H9 (cell line): ENCODE data around the gene IQSEC2. TPM values are rescaled to one million over a fixed set of nuclear protein-coding genes. Genes with fewer than 3 reads are reported as not detected.

ENCODE experiments used
- DNase-seq: peaks from one replicate; pipeline ENCODE4 v3.0.0-alpha.2; 2017
- H2AFZ ChIP-seq: one replicate; pipeline ENCODE4 v1.6.1; 2013; ENCODE audit warnings: mild to moderate bottlenecking, low read length, control low read depth, moderate library complexity
- H2AK5ac ChIP-seq: 2 replicates; pipeline ENCODE4 v1.6.1; 2013; ENCODE audit warnings: low read length, control low read depth, mixed read lengths; ENCODE audit not compliant: insufficient read length
- H2BK120ac ChIP-seq: one replicate; pipeline ENCODE4 v1.6.1; 2013; ENCODE audit warnings: low read depth, mild to moderate bottlenecking, low read length, control low read depth, inconsistent platforms; ENCODE audit not compliant: poor library complexity, severe bottlenecking
- H2BK12ac ChIP-seq: 2 replicates; pipeline ENCODE4 v1.6.1; 2013; ENCODE audit warnings: low read length, control low read depth, mixed read lengths, low read depth; ENCODE audit not compliant: insufficient read length
- H2BK15ac ChIP-seq: 2 replicates; pipeline ENCODE4 v1.6.1; 2013; ENCODE audit warnings: low read depth, low read length, control low read depth
- H2BK20ac ChIP-seq: one replicate; pipeline ENCODE4 v1.6.1; 2013; ENCODE audit warnings: low read depth, mild to moderate bottlenecking, low read length, control low read depth, inconsistent platforms; ENCODE audit not compliant: poor library complexity, severe bottlenecking
- H2BK5ac ChIP-seq: 2 replicates; pipeline ENCODE4 v1.6.1; 2013; ENCODE audit warnings: low read length, control low read depth, mixed read lengths; ENCODE audit not compliant: insufficient read length
- H3K14ac ChIP-seq: 2 replicates; pipeline ENCODE4 v1.6.1; 2013; ENCODE audit warnings: low read length, control low read depth; ENCODE audit not compliant: insufficient read depth
- H3K18ac ChIP-seq: 2 replicates; pipeline ENCODE4 v1.6.1; 2013; ENCODE audit warnings: low read depth, mild to moderate bottlenecking, mixed read lengths, low read length, control low read depth; ENCODE audit not compliant: insufficient read length
- H3K23ac ChIP-seq: 2 replicates; pipeline ENCODE4 v1.6.1; 2013; ENCODE audit warnings: low read length, control low read depth, mixed read lengths, low read depth; ENCODE audit not compliant: insufficient read length
- H3K23me2 ChIP-seq: 2 replicates; pipeline ENCODE4 v1.6.1; 2013; ENCODE audit warnings: low read depth, mild to moderate bottlenecking, mixed read lengths, low read length, control low read depth; ENCODE audit not compliant: insufficient read length, poor library complexity, severe bottlenecking
- H3K27ac ChIP-seq: 2 replicates; pipeline ENCODE4 v1.5.1; 2013; ENCODE audit warnings: low read length, control low read depth, mixed read lengths, low read depth; ENCODE audit not compliant: insufficient read length
- H3K27me3 ChIP-seq: 2 replicates; pipeline ENCODE4 v1.6.1; 2013; ENCODE audit warnings: low read length, control low read depth, inconsistent platforms; ENCODE audit not compliant: insufficient read depth
- H3K4ac ChIP-seq: 2 replicates; pipeline ENCODE4 v1.6.1; 2013; ENCODE audit warnings: low read depth, mild to moderate bottlenecking, control low read depth, inconsistent platforms, low read length, moderate library complexity
- H3K4me1 ChIP-seq: 2 replicates; pipeline ENCODE4 v1.6.1; 2013; ENCODE audit warnings: low read length, control low read depth, inconsistent platforms; ENCODE audit not compliant: insufficient read depth
- H3K4me2 ChIP-seq: 2 replicates; pipeline ENCODE4 v1.6.1; 2013; ENCODE audit warnings: low read length, control low read depth, mixed read lengths; ENCODE audit not compliant: insufficient read length, insufficient read depth
- H3K56ac ChIP-seq: 2 replicates; pipeline ENCODE4 v1.6.1; 2013; ENCODE audit warnings: low read depth, mild to moderate bottlenecking, mixed read lengths, low read length, control low read depth; ENCODE audit not compliant: insufficient read length
- H3K79me1 ChIP-seq: 2 replicates; pipeline ENCODE4 v1.6.1; 2013; ENCODE audit warnings: low read depth, mild to moderate bottlenecking, moderate library complexity, low read length, control low read depth, inconsistent platforms; ENCODE audit not compliant: insufficient read depth, poor library complexity, severe bottlenecking
- H3K79me2 ChIP-seq: 2 replicates; pipeline ENCODE4 v1.6.1; 2013; ENCODE audit warnings: low read length, control low read depth, inconsistent platforms; ENCODE audit not compliant: insufficient read depth
- H3K9ac ChIP-seq: 2 replicates; pipeline ENCODE4 v1.6.1; 2013; ENCODE audit warnings: low read length, control low read depth, mixed read lengths; ENCODE audit not compliant: insufficient read length; ENCODE audit errors: extremely low read depth
- H3K9me3 ChIP-seq: one replicate; pipeline ENCODE4 v1.6.1; 2013; ENCODE audit warnings: low read depth, low read length, inconsistent platforms; ENCODE audit not compliant: control insufficient read depth
- H3T11ph ChIP-seq: one replicate; pipeline ENCODE4 v1.6.1; 2013; ENCODE audit warnings: mild to moderate bottlenecking, low read length, control low read depth, inconsistent platforms
- H4K20me1 ChIP-seq: one replicate; pipeline ENCODE4 v1.6.1; 2013; ENCODE audit not compliant: control insufficient read depth, insufficient read length, insufficient read depth
- H4K5ac ChIP-seq: 2 replicates; pipeline ENCODE4 v1.6.1; 2013; ENCODE audit warnings: low read depth, mild to moderate bottlenecking, mixed read lengths, low read length, control low read depth; ENCODE audit not compliant: insufficient read length
- H4K8ac ChIP-seq: replicated peaks from 2 replicates; pipeline ENCODE4 v1.6.1; 2013; ENCODE audit warnings: low read length, control low read depth, mixed read lengths, low read depth; ENCODE audit not compliant: insufficient read length
- H4K91ac ChIP-seq: 2 replicates; pipeline ENCODE4 v1.6.1; 2013; ENCODE audit warnings: low read depth, mild to moderate bottlenecking, moderate library complexity, mixed read lengths, low read length, control low read depth; ENCODE audit not compliant: insufficient read length
- H3K27ac Mint-ChIP-seq, 3 experiments: 2 replicates in 2 of 3; 3 replicates in 1 of 3; pipeline ENCODE4 v1.8.0; 2020 to 2021; ENCODE audit warnings: mixed read lengths in 3 of 3, mild to moderate bottlenecking in 1 of 3, moderate library complexity in 1 of 3
- H3K27me3 Mint-ChIP-seq: 2 replicates; pipeline ENCODE4 v1.8.0; 2021; ENCODE audit warnings: low read depth, mild to moderate bottlenecking, moderate library complexity, mixed read lengths
- H3K36me3 Mint-ChIP-seq, 3 experiments: 2 replicates in 2 of 3; 3 replicates in 1 of 3; pipeline ENCODE4 v1.8.0; 2020 to 2021; ENCODE audit warnings: low read depth in 3 of 3, mixed read lengths in 3 of 3; ENCODE audit not compliant: insufficient read depth in 1 of 3
- H3K4me1 Mint-ChIP-seq, 2 experiments: 2 replicates each; pipeline ENCODE4 v1.8.0; 2020; ENCODE audit warnings: mixed read lengths in 2 of 2
- H3K4me3 Mint-ChIP-seq, 2 experiments: 2 replicates in 1 of 2; 3 replicates in 1 of 2; pipeline ENCODE4 v1.8.0; 2020 to 2021; ENCODE audit warnings: mild to moderate bottlenecking in 2 of 2, mixed read lengths in 2 of 2, moderate library complexity in 1 of 2
- H3K9me3 Mint-ChIP-seq, 2 experiments: 2 replicates in 1 of 2; 3 replicates in 1 of 2; pipeline ENCODE4 v1.8.0; 2020; ENCODE audit warnings: mild to moderate bottlenecking in 2 of 2, mixed read lengths in 2 of 2, moderate library complexity in 1 of 2
- WGBS: extraction: QIAGEN DNeasy Blood & Tissue Kit; methylation state at CpG from one replicate; pipeline ENCODE4 v1.1.7; 2013; ENCODE audit warnings: missing lambda C conversion rate, low lambda C conversion rate, mixed read lengths; ENCODE audit not compliant: insufficient read length; ENCODE audit errors: extremely low coverage; 5-methylcytosine and 5-hydroxymethylcytosine counted together
- total RNA-seq: library from RNA; stranded (reverse); gene quantifications from 2 replicates; pipeline ENCODE4 v1.2.1, GENCODE V29; 2021
- TF ChIP-seq, protein P1 (sequence below): fragments of 200-600 bp; sonication (generic); conservative IDR thresholded peaks from 3 replicates; pipeline ENCODE4 v1.8.0; 2021; ENCODE audit warnings: antibody characterized with exemption, mild to moderate bottlenecking

The IQSEC2 gene
- total RNA-seq, 1 experiment from 2014 or later, result 7.0 TPM

GRCh38 chrX:53313728-53314105, 32.3 kb upstream of the IQSEC2 start:
- no peak overlapping the region for H2BK12ac ChIP-seq
- no peak overlapping the region for H3K27ac ChIP-seq
- H3K79me1 ChIP-seq, result no peaks in the 10 kb centered on the region
- Mint-ChIP-seq H3K9me3 (peaks cover 87 to 88% of the 10 kb centered on the region in 2 experiments), H3K27ac (no peak overlapping the region), H3K4me3 (no peak overlapping the region; a peak in 1 of 5 replicates), H3K4me1 (peaks cover 14% of the 10 kb centered on the region in 2 experiments), H3K27me3 (peaks cover 11% of the 10 kb centered on the region), H3K36me3 (peaks cover 0 to 15% (median 9%) of the 10 kb centered on the region in 3 experiments; a peak in 5 of 7 replicates)
- TF ChIP-seq, protein P1, sequence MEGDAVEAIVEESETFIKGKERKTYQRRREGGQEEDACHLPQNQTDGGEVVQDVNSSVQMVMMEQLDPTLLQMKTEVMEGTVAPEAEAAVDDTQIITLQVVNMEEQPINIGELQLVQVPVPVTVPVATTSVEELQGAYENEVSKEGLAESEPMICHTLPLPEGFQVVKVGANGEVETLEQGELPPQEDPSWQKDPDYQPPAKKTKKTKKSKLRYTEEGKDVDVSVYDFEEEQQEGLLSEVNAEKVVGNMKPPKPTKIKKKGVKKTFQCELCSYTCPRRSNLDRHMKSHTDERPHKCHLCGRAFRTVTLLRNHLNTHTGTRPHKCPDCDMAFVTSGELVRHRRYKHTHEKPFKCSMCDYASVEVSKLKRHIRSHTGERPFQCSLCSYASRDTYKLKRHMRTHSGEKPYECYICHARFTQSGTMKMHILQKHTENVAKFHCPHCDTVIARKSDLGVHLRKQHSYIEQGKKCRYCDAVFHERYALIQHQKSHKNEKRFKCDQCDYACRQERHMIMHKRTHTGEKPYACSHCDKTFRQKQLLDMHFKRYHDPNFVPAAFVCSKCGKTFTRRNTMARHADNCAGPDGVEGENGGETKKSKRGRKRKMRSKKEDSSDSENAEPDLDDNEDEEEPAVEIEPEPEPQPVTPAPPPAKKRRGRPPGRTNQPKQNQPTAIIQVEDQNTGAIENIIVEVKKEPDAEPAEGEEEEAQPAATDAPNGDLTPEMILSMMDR, result no peak
- no peak overlapping the region for H2BK20ac ChIP-seq
- H3K27me3 ChIP-seq, result no peaks in the 10 kb centered on the region
- peaks cover 31% of the 10 kb centered on the region for H3K9me3 ChIP-seq
- H4K5ac ChIP-seq, result no peak overlapping the region
- H2BK120ac ChIP-seq, result no peak overlapping the region
- no peak overlapping the region for H3K4ac ChIP-seq
- H3T11ph ChIP-seq, result no peak overlapping the region
- no peak overlapping the region for H2AK5ac ChIP-seq
- no peak overlapping the region for H3K56ac ChIP-seq
- H3K14ac ChIP-seq, result no peak overlapping the region
- no CpG with 5 or more reads among the region's 5 CpGs for WGBS
- no peak overlapping the region for H3K4me2 ChIP-seq
- no peak for DNase-seq
- no peak overlapping the region for H3K9ac ChIP-seq
- H3K4me1 ChIP-seq, result no peaks in the 10 kb centered on the region; the same call in 1 of the 2 replicates
- no peaks in the 10 kb centered on the region for H3K23me2 ChIP-seq
- peaks cover 21% of the 10 kb centered on the region; the same call in 1 of the 2 replicates for H3K79me2 ChIP-seq
- H3K23ac ChIP-seq, result no peak overlapping the region
- H4K8ac ChIP-seq, result no peak overlapping the region
- H4K91ac ChIP-seq, result no peak overlapping the region
- no peak overlapping the region for H3K18ac ChIP-seq
- H4K20me1 ChIP-seq, result no peaks in the 10 kb centered on the region
- no peak overlapping the region for H2BK15ac ChIP-seq
- H2AFZ ChIP-seq, result no peak overlapping the region
- H2BK5ac ChIP-seq, result no peak overlapping the region
